ENCODE data around the gene PPFIBP2. TPM values are rescaled to one million over a fixed set of nuclear protein-coding genes. Genes with fewer than 3 reads are reported as not detected.

The PPFIBP2 gene
- total RNA-seq, 1 donor, result 28.9 TPM

DNA sequence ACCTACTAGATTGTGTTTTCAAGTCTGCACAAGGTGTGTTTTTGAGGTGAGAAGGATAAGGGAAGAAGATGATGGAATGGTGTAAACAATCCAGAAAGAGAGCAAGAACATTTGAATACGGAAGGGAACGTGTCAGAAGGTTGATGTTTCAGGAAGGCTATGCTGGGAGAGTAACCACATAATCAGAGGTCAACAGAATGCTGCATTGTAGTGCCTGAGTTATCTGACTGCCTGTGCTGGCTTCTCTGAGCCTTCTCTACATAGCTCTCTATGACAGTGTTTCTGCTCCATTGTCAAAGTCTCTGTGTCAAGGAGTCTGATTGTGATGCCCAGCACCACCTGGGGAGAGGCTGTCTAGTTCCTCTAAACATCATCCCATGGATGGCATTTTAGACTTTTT lies 85.4 kb downstream of the PPFIBP2 start:
- peaks cover 13% of the 10 kb centered on the region for H3K4me1 ChIP-seq (ENCODE audit: insufficient read depth, low read length)

DNA sequence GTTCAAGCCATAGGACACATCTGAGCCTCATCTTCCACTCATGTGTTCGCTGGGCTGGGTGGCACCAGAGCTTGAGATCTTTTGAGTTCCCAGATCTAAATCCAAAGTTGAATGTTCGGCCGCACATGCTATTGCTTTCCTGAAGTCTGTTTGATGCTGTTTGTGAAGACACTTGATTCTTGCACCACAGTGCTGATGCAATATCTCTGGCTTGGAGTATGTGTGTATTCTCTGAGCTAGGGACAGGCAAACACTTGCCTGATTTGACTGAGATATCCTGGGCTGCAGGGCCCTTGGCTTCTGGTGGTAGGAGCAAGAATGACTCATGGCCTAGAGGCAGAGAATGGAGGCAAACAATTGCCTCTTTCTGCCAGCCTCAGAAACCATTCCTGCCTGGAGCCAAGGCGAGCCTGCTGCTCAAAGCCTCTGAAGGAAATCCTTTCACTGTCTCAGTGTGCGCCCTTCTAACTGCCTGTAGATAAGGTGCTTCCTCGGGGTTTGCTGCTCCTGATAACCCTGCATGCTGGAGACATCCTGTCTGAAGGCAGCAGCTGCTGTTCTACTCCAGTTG lies 86.5 kb downstream of the PPFIBP2 start:
- Histone ChIP-seq H3K4me1 (ENCODE audit: insufficient read depth, low read length) (peaks cover 13% of the 10 kb centered on the region), H3K9me3 (ENCODE audit: low read depth, low read length) (no peaks in the 10 kb centered on the region), H3K27me3 (ENCODE audit: insufficient read depth, low read length) (no peaks in the 10 kb centered on the region), H3K4me3 (ENCODE audit: low read length) (no peak overlapping the region)

More for the DNA sequence above, 85.4 kb downstream of the PPFIBP2 start:
- H3K27me3 ChIP-seq (ENCODE audit: insufficient read depth, low read length), result no peaks in the 10 kb centered on the region
- no peak overlapping the region for H3K4me3 ChIP-seq (ENCODE audit: low read length)
- no peaks in the 10 kb centered on the region for H3K9me3 ChIP-seq (ENCODE audit: low read depth, low read length)

DNA sequence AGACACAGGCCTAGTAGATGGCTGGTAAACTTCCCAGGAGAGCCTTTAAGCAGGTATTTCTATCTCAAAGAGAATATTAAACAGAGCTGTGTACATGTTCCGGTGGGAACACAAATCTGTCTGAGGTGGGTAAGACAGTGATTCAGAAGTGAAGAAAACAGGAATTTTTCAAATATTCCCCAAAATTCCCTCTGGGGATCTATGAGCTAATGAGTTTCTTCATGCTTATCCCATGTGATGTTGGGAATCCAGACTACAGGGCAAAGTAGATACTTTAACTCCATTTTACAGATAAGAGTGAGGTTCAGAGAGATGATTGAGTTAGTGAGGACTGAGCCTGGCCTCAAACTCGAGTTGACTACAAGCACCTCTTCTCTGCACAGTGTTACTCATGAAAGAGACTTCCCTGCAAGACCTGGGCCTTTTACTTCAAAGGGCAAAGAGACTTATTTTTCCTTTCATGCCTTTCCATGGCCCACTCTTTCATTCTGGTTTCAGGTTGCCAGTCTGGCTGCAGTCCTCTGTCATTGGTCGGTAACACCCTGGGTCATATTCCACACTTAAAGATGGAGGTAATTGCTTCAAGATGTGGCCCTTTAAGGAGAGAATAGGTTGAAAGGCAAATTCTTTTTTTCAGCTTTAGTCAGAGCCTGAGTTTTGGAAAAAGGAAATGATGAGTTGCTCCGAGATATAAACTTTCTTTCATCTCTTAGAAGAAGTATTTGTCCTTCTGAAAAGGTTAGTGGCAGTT lies 89.4 kb downstream of the PPFIBP2 start:
- Histone ChIP-seq H3K4me3 (ENCODE audit: low read length) (no peak overlapping the region), H3K4me1 (ENCODE audit: insufficient read depth, low read length) (peaks cover 13% of the 10 kb centered on the region), H3K27me3 (ENCODE audit: insufficient read depth, low read length) (no peaks in the 10 kb centered on the region), H3K9me3 (ENCODE audit: low read depth, low read length) (no peaks in the 10 kb centered on the region)

DNA sequence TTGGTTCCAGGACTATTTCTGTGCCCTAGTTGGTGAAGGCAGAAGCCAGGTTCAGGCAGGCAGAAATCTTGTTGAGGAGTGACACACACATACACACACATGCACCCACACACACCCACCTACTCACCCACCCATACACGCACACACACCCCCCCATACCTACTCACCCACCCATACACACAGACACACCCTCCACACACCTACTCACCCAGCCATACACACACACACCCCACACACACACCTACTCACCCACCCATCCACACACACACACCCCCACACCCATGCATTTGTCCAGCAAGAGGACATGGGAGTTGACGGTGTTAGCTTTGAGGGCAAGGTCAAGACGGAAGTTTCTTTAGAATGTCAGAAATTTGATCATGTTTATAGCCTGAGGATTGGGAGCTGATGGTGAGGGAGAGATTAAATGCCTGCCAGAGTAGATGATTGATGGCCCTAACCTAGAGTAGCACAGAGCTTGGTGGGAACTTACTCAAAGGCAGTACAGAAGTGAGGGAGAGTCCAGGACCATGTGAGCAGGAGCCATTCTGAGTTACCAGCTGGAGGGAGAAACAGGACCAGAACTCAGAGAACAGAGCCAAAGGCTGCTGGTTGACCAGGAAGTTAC lies 90.6 kb downstream of the PPFIBP2 start:
- peaks cover 13% of the 10 kb centered on the region for H3K4me1 ChIP-seq (ENCODE audit: insufficient read depth, low read length)
- H3K4me3 ChIP-seq (ENCODE audit: low read length), result no peak overlapping the region
- H3K27me3 ChIP-seq (ENCODE audit: insufficient read depth, low read length), result no peaks in the 10 kb centered on the region
- no peaks in the 10 kb centered on the region for H3K9me3 ChIP-seq (ENCODE audit: low read depth, low read length)

DNA sequence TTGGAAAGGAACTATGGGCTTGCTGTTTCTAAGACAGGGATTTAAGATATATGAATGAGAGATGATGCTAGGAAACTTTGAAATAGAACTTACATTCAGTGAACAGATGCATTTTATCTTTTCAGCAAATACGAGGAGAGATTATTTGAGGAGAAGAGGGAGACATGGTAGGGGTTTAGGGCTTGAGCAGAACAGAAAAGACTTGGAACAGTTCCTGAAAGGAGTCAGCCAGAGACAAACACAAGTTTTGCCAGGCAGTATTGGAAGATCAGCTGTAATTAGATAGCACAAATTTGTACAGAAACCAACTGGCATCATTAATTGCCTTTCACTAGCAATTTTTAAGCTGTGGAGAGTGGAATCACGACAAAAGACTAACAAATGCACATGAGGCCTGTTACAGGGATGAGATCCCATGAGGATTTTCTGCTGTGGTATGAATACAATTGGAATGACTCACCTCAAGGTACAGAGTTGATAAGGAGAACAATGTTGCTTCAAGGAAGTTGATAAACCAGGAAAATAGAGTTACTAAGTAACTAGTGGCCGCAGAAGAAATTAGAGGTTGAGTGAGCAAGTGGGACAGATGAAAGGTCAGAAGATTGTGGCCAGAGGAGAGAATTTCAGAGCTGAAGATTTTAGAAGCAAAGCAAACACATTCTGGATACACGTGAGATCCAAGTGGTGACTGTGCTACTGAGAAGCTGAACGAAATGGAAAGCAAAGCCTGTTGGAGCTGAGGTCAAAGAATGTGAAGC lies 91.6 kb downstream of the PPFIBP2 start:
- H3K9me3 ChIP-seq (ENCODE audit: low read depth, low read length), result no peaks in the 10 kb centered on the region
- H3K27me3 ChIP-seq (ENCODE audit: insufficient read depth, low read length), result no peaks in the 10 kb centered on the region
- peaks cover 6% of the 10 kb centered on the region for H3K4me1 ChIP-seq (ENCODE audit: insufficient read depth, low read length)
- H3K4me3 ChIP-seq (ENCODE audit: low read length), result no peak overlapping the region

DNA sequence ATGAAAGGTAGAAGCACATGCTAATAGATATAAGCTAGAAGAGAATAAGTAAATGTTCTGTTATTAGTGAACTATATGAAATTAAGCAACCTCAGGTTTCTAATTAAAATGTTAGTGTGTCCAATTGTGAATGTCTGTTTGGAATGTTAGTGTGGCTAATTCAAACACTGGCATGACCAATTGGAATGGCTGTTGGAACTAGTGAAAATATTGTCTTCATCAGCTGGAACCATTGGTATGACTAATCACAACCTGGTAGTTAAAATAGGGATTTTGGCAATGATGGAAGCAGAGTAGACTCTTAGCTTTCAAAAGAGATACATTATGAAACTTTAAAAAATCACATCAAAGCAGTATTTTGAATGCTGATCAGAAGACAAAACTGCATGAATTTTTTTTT lies 92.7 kb downstream of the PPFIBP2 start:
- Histone ChIP-seq H3K27me3 (ENCODE audit: insufficient read depth, low read length) (no peaks in the 10 kb centered on the region), H3K9me3 (ENCODE audit: low read depth, low read length) (no peaks in the 10 kb centered on the region), H3K4me1 (ENCODE audit: insufficient read depth, low read length) (no peaks in the 10 kb centered on the region), H3K4me3 (ENCODE audit: low read length) (no peak overlapping the region)

DNA sequence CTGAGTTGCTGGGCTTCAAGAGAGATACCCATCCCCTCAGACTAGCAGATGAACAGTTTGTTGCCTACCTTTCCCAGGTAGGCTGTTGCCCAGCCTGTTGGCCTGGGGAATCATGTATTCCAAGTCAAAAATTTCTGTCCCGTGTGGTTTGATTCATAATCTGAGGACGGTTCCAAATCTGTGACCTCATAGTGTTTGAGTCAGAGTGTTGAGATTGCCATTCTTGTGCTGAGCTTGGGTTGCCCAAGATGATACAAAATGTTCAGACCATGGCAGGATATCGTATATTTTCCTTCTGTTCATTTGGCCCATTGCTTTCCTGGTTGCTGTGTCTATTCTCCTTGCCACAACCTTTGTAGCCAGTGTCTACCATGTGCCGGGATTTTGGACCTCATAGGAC lies 95.2 kb downstream of the PPFIBP2 start:
- no peaks in the 10 kb centered on the region for H3K27me3 ChIP-seq (ENCODE audit: insufficient read depth, low read length)
- no peaks in the 10 kb centered on the region for H3K4me1 ChIP-seq (ENCODE audit: insufficient read depth, low read length)
- no peaks in the 10 kb centered on the region for H3K9me3 ChIP-seq (ENCODE audit: low read depth, low read length)
- H3K4me3 ChIP-seq (ENCODE audit: low read length), result no peak overlapping the region

DNA sequence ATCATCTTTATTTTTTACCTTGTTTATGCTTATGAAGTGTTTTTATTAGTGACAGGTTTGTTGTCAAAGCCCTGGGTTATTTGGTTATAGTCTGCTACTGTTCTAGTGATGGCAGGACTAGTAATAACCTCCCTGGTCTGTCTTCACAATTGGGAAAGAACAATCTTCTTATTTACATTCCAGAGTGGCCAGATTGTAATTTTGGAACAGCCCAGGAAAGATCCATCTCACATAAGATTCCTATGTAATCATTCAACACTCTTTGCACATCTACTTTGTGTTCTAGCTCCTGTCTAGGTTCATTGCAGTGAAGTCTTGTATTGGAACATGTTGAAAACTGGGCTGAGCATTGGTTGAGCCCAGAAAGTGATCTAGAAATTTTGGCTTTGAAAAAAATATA lies 95.7 kb downstream of the PPFIBP2 start:
- H3K27me3 ChIP-seq (ENCODE audit: insufficient read depth, low read length), result no peaks in the 10 kb centered on the region
- H3K4me1 ChIP-seq (ENCODE audit: insufficient read depth, low read length), result no peaks in the 10 kb centered on the region
- H3K9me3 ChIP-seq (ENCODE audit: low read depth, low read length), result no peaks in the 10 kb centered on the region
- H3K4me3 ChIP-seq (ENCODE audit: low read length), result no peak overlapping the region

DNA sequence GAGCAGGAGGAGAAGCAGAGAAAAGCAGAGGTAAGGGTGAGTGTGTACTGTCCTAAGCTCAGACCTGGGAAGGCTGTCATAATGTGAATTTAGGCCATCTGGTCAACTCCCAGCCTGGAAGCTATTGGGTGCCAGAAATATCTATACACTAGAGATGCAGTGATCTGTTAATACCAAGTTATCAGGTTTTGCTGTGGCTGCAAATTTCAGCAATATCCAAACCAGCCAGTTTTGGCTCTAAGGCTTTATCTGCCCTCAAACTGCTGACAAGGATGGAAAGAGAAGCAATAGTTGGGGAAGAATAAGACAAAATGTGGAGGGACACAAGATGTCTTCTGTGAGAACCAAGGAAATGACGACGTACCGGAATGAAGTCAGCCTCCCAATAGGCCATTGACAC lies 96.6 kb downstream of the PPFIBP2 start:
- Histone ChIP-seq H3K9me3 (ENCODE audit: low read depth, low read length) (no peaks in the 10 kb centered on the region), H3K4me3 (ENCODE audit: low read length) (no peak overlapping the region), H3K4me1 (ENCODE audit: insufficient read depth, low read length) (no peaks in the 10 kb centered on the region), H3K27me3 (ENCODE audit: insufficient read depth, low read length) (no peaks in the 10 kb centered on the region)

DNA sequence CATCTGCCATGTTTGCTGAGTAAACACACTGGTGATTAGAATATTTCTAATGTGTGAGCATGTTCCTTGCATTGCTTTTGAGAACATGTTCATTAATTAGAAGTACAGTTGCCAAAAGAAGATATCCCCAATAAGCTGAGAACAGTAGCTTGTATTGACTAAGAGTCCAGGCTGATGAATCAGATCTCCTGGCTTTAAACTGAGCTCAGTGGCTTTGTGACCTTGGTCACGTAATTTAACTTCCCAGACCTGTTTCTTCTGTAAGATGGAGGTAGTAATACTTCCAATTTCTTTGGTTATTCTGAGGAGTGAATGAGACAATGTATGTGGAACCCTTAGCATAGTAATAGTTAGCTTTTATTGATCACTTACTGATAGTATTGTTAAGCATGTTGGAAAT lies 97.6 kb downstream of the PPFIBP2 start:
- Histone ChIP-seq H3K4me1 (ENCODE audit: insufficient read depth, low read length) (no peaks in the 10 kb centered on the region), H3K27me3 (ENCODE audit: insufficient read depth, low read length) (no peaks in the 10 kb centered on the region), H3K4me3 (ENCODE audit: low read length) (no peak overlapping the region), H3K9me3 (ENCODE audit: low read depth, low read length) (no peaks in the 10 kb centered on the region)

DNA sequence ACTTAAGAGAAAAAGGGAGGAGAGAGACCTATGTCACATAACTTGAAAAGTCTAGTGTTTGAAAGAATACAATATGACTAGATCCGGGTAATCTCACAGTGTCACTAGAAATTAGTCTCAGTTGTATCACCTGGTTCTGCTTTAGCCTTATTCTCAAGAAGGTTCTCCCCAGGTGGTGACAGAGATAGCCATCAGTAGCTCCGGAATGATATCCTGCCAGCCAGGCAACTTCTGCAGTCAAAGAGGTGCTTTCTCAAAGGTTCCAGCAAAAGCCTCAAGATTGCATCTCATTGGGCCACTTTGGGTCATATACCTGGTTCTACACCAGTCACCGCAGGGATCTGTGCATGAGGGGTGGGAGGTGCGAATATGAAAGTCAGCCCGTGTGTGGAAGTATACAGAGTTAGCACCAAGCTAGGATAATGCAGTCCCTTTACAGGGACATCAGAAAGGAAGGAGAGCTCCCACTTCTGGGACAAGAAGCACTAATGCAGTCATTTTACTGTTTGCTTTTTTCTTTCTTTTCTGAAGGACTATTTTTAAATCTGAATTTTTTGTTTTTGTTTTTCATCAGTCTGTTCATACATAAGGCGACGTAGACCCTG lies 98.4 kb downstream of the PPFIBP2 start:
- no peaks in the 10 kb centered on the region for H3K4me1 ChIP-seq (ENCODE audit: insufficient read depth, low read length)
- H3K4me3 ChIP-seq (ENCODE audit: low read length), result no peak overlapping the region
- no peaks in the 10 kb centered on the region for H3K9me3 ChIP-seq (ENCODE audit: low read depth, low read length)
- H3K27me3 ChIP-seq (ENCODE audit: insufficient read depth, low read length), result no peaks in the 10 kb centered on the region

DNA sequence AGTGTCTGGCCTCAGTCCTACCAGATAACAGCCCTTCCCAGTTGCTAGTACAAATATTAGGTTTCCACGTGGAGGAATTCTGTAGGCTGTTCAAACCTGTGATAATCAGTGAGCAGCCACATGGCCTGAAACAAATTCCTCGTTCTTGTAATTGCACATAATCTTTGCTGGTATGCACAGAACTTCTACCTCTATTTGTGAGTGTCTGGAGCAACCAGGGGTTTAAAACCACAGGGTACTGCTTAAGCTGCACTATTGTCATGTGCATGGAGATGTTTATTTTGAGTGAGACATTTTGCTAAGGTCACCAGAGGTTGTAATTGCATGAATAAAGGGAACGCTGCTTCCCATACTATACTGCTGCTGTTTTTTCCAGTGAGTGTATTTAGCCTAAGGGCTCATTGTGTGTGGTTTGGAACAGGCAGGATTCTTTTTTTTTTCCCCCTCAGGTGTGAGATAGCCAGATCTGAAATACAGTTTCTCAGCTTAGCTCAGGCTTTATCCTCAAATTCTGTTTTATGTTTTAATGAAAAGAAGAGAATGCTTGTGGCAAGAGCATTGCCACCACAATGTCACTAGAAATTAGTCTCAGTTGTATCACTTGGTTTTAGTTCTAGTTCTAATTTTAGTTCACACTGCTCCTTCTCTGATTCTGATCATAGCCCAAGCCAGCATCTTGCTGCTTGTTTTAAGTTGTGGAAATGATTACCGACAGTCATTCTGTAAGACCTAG lies 99.0 kb downstream of the PPFIBP2 start:
- Histone ChIP-seq H3K9me3 (ENCODE audit: low read depth, low read length) (no peaks in the 10 kb centered on the region), H3K4me1 (ENCODE audit: insufficient read depth, low read length) (no peaks in the 10 kb centered on the region), H3K27me3 (ENCODE audit: insufficient read depth, low read length) (no peaks in the 10 kb centered on the region), H3K4me3 (ENCODE audit: low read length) (no peak overlapping the region)

DNA sequence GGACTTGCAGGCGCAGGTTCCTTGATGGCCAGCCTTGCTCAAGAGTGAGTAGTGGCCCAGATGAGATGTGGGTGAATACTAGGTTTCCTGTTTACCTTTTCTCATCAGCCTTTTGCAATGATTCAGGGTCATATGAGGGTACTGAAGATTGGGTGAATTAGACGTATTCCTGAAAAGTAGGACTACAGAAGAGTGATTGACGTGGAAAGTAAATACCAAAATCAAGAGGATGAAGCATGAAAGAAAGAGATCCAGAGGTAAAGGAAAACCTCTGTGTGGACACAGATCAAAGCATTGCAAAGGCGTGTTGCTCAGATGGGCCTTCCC lies 99.6 kb downstream of the PPFIBP2 start:
- no peaks in the 10 kb centered on the region for H3K9me3 ChIP-seq (ENCODE audit: low read depth, low read length)
- H3K4me1 ChIP-seq (ENCODE audit: insufficient read depth, low read length), result no peaks in the 10 kb centered on the region
- no peaks in the 10 kb centered on the region for H3K27me3 ChIP-seq (ENCODE audit: insufficient read depth, low read length)
- no peak overlapping the region for H3K4me3 ChIP-seq (ENCODE audit: low read length)

DNA sequence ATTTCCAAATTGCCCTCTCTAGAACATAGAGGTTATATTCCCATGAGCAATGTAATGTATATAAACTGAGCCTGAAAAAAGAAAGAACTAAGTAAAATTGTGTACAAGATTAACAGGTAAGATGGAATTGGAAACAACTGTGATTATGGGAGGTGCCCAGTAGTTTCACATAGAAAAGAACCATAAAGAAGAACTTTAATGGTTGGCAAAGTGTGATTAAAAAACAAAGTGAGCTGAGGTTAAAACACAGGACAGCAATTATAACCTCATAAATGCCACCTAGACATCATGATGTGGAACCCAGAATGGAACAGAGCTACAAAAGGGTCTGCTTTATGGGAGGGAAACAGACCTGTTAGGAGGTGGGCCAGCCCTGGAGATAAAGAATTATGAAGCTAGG lies 100.9 kb downstream of the PPFIBP2 start:
- no peaks in the 10 kb centered on the region for H3K27me3 ChIP-seq (ENCODE audit: insufficient read depth, low read length)
- H3K9me3 ChIP-seq (ENCODE audit: low read depth, low read length), result no peaks in the 10 kb centered on the region
- H3K4me3 ChIP-seq (ENCODE audit: low read length), result no peak overlapping the region
- H3K4me1 ChIP-seq (ENCODE audit: insufficient read depth, low read length), result no peaks in the 10 kb centered on the region
